ENCODE results near the gene PIH1D1.

DNA sequence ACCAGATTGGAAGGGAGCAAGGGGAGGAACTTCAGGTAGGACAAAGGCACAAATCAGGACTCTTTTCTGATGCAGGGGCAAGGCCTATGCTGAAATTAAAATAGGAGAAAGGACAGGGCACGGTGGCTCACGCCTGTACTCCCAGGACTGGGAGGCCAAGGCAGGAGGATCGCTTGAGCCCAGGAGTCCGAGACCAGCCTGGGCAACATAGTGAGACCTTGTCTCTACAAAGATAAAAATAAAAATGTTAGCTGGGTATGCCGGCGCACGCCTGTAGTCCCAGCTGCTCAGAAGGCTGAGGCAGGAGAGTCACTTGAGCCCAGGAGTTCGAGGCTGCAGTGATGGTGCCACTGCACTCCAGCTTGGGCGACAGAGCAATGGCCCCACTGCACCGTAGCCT, 15.9 kb downstream of the PIH1D1 start:
- TF ChIP-seq MXD4 (CRISPR knock-in tag; IDR thresholded peaks at IDR 0.05) (no peak), SIN3A (IDR thresholded peaks at IDR 0.05; ENCODE audit: borderline replicate concordance, low read depth, low read length) (no peak), SNAPC2 (CRISPR knock-in tag; IDR thresholded peaks at IDR 0.05) (no peak), POLR2AphosphoS5 (IDR thresholded peaks at IDR 0.05; ENCODE audit: low read depth, low read length) (no peak), ZNF737 (CRISPR knock-in tag; IDR thresholded peaks at IDR 0.05; ENCODE audit: borderline replicate concordance) (no peak), SNRNP70 (IDR thresholded peaks at IDR 0.05; ENCODE audit: low read depth, low read length) (no peak)
- TF ChIP-seq, protein P1, sequence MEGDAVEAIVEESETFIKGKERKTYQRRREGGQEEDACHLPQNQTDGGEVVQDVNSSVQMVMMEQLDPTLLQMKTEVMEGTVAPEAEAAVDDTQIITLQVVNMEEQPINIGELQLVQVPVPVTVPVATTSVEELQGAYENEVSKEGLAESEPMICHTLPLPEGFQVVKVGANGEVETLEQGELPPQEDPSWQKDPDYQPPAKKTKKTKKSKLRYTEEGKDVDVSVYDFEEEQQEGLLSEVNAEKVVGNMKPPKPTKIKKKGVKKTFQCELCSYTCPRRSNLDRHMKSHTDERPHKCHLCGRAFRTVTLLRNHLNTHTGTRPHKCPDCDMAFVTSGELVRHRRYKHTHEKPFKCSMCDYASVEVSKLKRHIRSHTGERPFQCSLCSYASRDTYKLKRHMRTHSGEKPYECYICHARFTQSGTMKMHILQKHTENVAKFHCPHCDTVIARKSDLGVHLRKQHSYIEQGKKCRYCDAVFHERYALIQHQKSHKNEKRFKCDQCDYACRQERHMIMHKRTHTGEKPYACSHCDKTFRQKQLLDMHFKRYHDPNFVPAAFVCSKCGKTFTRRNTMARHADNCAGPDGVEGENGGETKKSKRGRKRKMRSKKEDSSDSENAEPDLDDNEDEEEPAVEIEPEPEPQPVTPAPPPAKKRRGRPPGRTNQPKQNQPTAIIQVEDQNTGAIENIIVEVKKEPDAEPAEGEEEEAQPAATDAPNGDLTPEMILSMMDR (CRISPR knock-in tag; IDR thresholded peaks at IDR 0.05) = no peak
- TF ChIP-seq, protein P2, sequence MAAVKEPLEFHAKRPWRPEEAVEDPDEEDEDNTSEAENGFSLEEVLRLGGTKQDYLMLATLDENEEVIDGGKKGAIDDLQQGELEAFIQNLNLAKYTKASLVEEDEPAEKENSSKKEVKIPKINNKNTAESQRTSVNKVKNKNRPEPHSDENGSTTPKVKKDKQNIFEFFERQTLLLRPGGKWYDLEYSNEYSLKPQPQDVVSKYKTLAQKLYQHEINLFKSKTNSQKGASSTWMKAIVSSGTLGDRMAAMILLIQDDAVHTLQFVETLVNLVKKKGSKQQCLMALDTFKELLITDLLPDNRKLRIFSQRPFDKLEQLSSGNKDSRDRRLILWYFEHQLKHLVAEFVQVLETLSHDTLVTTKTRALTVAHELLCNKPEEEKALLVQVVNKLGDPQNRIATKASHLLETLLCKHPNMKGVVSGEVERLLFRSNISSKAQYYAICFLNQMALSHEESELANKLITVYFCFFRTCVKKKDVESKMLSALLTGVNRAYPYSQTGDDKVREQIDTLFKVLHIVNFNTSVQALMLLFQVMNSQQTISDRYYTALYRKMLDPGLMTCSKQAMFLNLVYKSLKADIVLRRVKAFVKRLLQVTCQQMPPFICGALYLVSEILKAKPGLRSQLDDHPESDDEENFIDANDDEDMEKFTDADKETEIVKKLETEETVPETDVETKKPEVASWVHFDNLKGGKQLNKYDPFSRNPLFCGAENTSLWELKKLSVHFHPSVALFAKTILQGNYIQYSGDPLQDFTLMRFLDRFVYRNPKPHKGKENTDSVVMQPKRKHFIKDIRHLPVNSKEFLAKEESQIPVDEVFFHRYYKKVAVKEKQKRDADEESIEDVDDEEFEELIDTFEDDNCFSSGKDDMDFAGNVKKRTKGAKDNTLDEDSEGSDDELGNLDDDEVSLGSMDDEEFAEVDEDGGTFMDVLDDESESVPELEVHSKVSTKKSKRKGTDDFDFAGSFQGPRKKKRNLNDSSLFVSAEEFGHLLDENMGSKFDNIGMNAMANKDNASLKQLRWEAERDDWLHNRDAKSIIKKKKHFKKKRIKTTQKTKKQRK (IDR thresholded peaks at IDR 0.05; ENCODE audit: low read length) = no peak
